ENCODE data around the gene CRAMP1. TPM values are rescaled to one million over a fixed set of nuclear protein-coding genes. Genes with fewer than 3 reads are reported as not detected.

Gene CRAMP1
- total RNA-seq, 1 donor from 2014 or later: 52.4 TPM

- Mint-ChIP-seq H3K27me3 (ENCODE audit: unreplicated experiment) (peaks cover 12% of the 10 kb centered on the region), H3K4me3 (ENCODE audit: unreplicated experiment) (no peak overlapping the region), H3K27ac (ENCODE audit: unreplicated experiment) (no peak overlapping the region), H3K4me1 (ENCODE audit: low read depth, unreplicated experiment) (peaks cover 11% of the 10 kb centered on the region), H3K36me3 (ENCODE audit: unreplicated experiment) (peaks cover 8% of the 10 kb centered on the region), H3K9me3 (ENCODE audit: unreplicated experiment) (peaks cover 6% of the 10 kb centered on the region)
- DNase-seq: no peak
- no peak for TF ChIP-seq CTCF (IDR thresholded peaks at IDR 0.05; ENCODE audit: partially characterized antibody, unreplicated experiment)
Measured at GRCh38 chr16:1724491-1724890, 112.3 kb downstream of the CRAMP1 start.

DNA sequence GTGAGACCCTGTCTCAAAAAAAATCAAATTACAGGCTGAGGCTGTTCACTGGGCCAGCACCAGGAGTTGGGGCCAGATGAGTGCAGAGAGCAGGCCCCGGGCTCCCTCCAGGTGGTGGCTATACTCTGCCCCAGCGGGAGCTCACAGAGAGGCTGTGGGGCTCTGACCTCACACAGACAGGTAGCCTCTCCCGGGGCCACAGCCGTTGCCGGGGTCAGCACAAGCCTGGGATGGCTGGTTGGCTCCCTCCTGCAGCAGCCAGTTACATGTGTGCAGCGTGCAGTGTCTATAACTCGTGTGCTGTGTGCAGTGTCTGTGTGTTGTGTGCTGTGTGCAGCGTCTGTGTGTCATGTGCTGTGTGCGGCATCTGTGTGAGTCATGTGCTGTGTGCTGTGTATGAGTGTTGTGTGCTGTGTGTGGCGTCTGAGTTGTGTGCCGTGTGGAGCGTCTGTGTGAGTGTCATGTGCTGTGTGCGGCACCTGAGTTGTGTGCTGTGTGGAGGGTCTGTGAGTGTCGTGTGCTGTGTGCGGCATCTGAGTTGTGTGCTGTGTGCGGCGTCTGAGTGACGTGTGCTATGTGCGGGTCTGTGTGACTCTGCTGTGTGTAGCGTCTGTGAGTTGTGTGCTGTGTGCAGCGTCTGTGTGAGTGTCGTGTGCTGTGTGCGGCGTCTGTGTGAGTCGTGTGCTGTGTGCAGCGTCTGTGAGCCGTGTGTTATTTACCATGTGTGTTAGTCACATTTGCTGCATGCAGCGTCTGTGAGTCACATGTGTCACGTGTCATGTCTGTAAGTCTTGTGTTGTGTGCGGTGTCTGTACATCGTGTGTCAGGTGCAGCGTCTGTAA, 114.7 kb downstream of the CRAMP1 start:
- Mint-ChIP-seq H3K4me1 (ENCODE audit: low read depth, unreplicated experiment) (peaks cover 11% of the 10 kb centered on the region), H3K27me3 (ENCODE audit: unreplicated experiment) (peaks cover 14% of the 10 kb centered on the region), H3K9me3 (ENCODE audit: unreplicated experiment) (peaks cover 6% of the 10 kb centered on the region), H3K36me3 (ENCODE audit: unreplicated experiment) (peaks cover 8% of the 10 kb centered on the region), H3K4me3 (ENCODE audit: unreplicated experiment) (peak overlapping the region; percentile 60), H3K27ac (ENCODE audit: unreplicated experiment) (peak overlapping the region; percentile 89)
- TF ChIP-seq CTCF (IDR thresholded peaks at IDR 0.05; ENCODE audit: partially characterized antibody, unreplicated experiment): no peak
- DNase-seq: no peak

Other genes with a start within 250 kb of the CRAMP1 start
- gene UNKL, start 197.7 kb upstream of the CRAMP1 start, total RNA-seq (ENCODE audit: unreplicated experiment): 30.7 TPM
- 10.4 TPM for gene UQCC4, start 191.6 kb upstream of the CRAMP1 start, total RNA-seq (ENCODE audit: unreplicated experiment)
- gene PERCC1, start 181.3 kb upstream of the CRAMP1 start, total RNA-seq (ENCODE audit: unreplicated experiment): not detected
- gene CCDC154, start 167.8 kb upstream of the CRAMP1 start, total RNA-seq (ENCODE audit: unreplicated experiment): 4.2 TPM
- 118 TPM for gene CLCN7, start 137.3 kb upstream of the CRAMP1 start, total RNA-seq (ENCODE audit: unreplicated experiment)
- gene PTX4, start 123.4 kb upstream of the CRAMP1 start, total RNA-seq (ENCODE audit: unreplicated experiment): 2.2 TPM
- gene TELO2, start 119.0 kb upstream of the CRAMP1 start, total RNA-seq (ENCODE audit: unreplicated experiment): 101 TPM
- gene TMEM204, start 78.7 kb upstream of the CRAMP1 start, total RNA-seq (ENCODE audit: unreplicated experiment): 0.22 TPM
- 33.4 TPM for gene IFT140, start 288 bp upstream of the CRAMP1 start, total RNA-seq (ENCODE audit: unreplicated experiment)
- 72.9 TPM for gene JPT2, start 65.9 kb downstream of the CRAMP1 start, total RNA-seq (ENCODE audit: unreplicated experiment)
- 281 TPM for gene MAPK8IP3, start 93.8 kb downstream of the CRAMP1 start, total RNA-seq (ENCODE audit: unreplicated experiment)
- 79.1 TPM for gene NME3, start 159.2 kb downstream of the CRAMP1 start, total RNA-seq (ENCODE audit: unreplicated experiment)
- gene EME2, start 160.4 kb downstream of the CRAMP1 start, total RNA-seq (ENCODE audit: unreplicated experiment): 68.7 TPM
- gene MRPS34, start 160.8 kb downstream of the CRAMP1 start, total RNA-seq (ENCODE audit: unreplicated experiment): 75.1 TPM
- 80.4 TPM for gene SPSB3, start 170.2 kb downstream of the CRAMP1 start, total RNA-seq (ENCODE audit: unreplicated experiment)
- gene NUBP2, start 170.6 kb downstream of the CRAMP1 start, total RNA-seq (ENCODE audit: unreplicated experiment): 66.1 TPM
- gene IGFALS, start 181.3 kb downstream of the CRAMP1 start, total RNA-seq (ENCODE audit: unreplicated experiment): 0.39 TPM
- gene HAGH, start 214.5 kb downstream of the CRAMP1 start, total RNA-seq (ENCODE audit: unreplicated experiment): 99.6 TPM
- gene FAHD1, start 214.8 kb downstream of the CRAMP1 start, total RNA-seq (ENCODE audit: unreplicated experiment): 26.5 TPM